T-helper 9 cell (primary cell): ENCODE data around the gene RIMKLB.
"Not testable (repeated sequence)": the region's sequence is repeated elsewhere in the genome, so short reads cannot be mapped to it uniquely, and the experiment has no call there.

ENCODE experiments used
- DNase-seq: peaks from one replicate; pipeline ENCODE4 v3.0.0-alpha.2; 2020

The RIMKLB gene

DNA sequence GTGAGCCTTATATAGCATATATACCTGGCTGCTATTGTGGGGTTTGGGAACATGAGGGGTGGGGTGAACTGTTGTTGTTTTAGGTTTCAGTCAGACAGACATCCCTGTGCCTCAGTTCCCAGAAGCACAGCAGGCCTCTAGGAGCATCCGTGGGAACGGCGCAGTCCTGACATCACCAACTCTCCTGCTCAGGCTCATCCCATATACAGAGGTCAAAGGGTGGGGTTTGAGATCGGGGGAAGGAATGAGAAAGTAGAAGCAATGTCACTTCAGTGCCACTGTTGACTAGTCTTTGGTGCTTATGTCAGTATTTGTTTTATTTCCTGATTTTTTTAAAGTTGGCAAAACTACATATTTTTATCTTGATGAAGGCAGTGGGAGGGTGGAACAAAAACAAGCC lies 81.5 kb downstream of the RIMKLB start:
- no peak for DNase-seq

- DNase-seq, result no peak
Measured at GRCh38 chr12:8779862-8780261, 82.1 kb downstream of the RIMKLB start.

GRCh38 chr12:8780389-8780788 lies 82.6 kb downstream of the RIMKLB start:
- DNase-seq, result no peak

DNA sequence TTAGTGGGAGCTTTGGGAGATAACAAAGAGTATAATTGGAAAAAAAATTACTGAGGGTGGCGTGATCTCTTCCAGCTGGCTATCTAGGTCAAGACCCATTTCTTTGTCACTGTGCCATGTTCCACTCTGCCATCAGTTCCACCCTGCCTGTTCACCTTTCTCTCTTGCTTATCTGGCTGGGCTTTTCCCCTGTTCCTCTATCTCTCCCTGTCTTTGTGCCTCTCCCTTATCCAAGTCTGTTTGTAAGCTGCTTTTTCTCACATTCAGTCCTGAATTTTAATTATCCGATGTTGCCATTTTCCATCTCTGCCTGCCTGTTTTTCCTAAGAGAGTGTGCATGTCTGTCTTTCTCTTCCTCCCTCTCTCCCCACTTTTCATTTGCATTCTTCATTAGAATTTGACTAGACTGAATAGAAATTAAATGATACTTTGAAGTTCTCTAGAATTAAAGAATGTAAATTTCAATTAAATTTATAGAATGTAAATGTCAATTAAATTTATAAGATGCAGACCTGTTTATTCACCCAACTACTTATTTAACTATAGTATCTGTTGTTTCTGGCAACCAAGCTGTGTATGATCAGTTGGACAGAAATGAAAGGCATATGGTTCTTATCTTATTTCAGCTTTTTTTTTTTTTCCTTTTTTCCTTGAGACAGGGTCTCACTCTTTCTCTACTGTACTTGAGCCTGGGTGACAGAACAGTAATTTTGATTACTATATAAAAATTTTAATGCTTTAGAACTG lies 83.8 kb downstream of the RIMKLB start:
- DNase-seq, result no peak

DNA sequence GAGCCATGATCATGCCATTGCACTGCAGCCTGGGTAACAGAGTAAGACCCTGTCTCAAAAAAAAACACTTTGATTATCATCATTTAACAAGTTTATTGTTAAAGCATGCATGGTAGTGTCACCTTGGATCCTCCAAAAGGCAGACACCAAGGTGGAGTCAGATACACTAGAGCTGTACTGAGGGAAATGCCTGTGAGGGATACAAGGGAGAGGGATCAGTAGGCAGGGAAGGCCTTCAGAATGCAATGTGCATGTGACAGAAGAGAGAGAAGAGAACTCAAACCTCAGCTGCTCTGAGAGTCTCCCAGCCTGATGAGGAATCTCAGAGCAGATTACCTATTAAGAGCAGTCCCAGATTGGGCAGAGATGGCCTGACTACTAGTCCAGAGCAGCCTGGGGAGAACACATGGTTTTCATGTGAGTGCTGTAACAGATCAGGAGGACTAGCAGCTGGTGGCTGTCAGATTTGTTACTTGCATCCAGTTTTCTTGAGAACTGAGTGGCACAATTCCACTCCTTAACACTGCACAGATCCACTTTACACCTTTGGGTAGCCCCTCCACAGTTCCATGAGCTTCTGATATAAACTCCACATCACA lies 86.6 kb downstream of the RIMKLB start:
- no peak for DNase-seq

DNA sequence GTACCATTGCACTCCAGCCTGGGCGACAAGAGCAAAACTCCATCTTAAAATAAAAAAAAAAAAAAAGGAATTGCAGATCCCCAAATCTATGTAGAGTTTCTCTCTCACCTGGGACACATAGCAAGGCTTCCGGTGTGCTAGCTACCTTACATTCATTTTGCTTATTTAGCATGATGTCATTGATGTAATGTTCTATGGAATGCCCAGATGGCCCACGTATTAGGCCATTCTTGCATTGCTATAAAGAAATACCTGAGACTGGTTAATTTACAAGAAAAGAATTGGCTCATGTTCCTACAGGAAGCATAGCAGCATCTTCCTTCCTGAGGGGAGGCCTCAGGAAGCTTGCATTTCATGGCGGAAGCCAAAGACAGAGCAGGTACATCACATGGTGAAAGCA lies 87.7 kb downstream of the RIMKLB start:
- DNase-seq, result no peak

DNA sequence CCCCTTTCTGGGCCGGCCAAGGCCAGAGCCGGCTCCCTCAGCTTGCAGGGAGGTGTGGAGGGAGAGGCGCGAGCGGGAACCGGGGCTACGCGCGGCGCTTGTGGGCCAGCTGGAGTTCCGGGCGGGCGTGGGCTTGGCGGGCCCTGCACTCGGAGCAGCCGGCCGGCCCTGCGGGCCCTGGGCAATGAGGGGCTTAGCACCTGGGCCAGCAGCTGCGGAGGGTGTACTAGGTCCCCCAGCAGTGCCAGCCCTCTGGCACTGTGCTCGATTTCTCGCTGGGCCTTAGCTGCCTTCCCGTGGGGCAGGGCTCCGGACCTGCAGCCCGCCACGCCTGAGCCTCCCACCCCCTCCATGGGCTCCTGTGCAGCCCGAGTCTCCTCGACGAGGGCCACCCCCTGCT lies 89.4 kb downstream of the RIMKLB start:
- DNase-seq, result not testable (repeated sequence)

DNA sequence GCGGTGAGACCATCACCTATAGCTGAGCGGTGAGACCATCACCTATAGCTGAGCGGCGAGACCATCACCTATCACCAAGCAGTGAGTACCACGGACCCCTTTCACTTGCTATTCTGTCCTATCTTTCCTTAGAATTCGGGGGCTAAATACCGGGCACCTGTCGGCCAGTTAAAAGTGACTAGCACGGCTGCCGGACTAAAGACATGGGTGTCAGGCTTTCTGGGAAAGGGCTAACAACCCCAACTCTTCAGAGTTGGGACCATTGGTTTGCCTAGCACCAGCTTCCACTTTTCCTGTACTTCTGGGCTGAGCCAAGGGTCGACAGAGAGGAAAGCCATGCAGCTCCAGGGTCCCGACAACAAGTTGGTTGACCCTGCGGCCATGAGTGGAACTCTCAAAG lies 90.9 kb downstream of the RIMKLB start:
- not testable (repeated sequence) for DNase-seq

DNA sequence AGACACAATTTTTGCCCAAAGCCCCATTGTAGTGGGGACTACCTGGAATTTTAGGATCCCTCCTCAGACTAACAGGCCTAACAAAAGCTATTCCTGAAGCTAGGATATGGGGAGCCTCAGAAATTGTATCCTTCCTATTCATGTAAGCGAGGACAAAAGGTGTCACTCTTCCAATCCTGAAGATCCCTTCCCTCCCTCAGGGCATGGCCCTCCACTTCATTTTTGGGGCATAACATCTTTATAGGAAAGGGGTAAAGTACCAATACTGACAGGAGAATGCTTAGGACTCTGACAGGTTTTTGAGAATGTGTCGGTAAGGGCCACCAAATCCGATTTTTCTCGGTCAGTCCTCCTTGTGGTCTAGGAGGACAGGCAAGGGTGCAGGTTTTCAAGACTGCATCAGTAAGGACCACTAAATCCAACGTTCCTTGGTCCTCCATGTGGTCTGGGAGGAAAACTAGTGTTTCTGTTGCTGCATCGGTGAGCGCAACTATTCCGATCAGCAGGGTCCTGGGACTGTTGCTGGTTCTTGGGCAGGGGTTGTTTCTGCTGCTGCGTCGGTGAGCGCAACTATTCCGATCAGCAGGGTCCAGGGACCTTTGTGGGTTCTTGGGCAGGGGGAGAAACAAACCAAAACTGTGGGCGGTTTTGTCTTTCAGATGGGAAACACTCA lies 91.7 kb downstream of the RIMKLB start:
- not testable (repeated sequence) for DNase-seq

DNA sequence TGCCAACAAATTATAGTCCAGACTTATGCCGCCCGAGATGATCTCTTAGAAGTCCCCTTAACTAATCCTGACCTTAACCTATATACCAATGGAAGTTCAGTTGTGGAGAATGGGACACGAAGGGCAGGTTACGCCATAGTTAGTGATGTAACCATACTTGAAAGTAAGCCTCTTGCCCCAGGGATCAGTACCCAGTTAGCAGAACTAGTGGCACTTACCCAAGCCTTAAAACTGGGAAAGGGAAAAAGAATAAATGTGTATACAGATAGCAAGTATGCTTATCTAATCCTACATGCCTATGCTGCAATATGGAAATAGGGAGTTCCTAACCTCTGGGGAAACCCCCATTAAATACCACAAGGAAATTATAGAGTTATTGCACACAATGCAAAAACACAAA lies 95.4 kb downstream of the RIMKLB start:
- not testable (repeated sequence) for DNase-seq

- DNase-seq, result not testable (repeated sequence)
Measured at GRCh38 chr12:8794611-8795010, 96.8 kb downstream of the RIMKLB start.

GRCh38 chr12:8796831-8797626 lies 99.2 kb downstream of the RIMKLB start:
- no peak for DNase-seq

GRCh38 chr12:8801213-8801612 lies 103.4 kb downstream of the RIMKLB start:
- DNase-seq, result not testable (repeated sequence)

GRCh38 chr12:8804833-8805232 lies 107.0 kb downstream of the RIMKLB start:
- not testable (repeated sequence) for DNase-seq

DNA sequence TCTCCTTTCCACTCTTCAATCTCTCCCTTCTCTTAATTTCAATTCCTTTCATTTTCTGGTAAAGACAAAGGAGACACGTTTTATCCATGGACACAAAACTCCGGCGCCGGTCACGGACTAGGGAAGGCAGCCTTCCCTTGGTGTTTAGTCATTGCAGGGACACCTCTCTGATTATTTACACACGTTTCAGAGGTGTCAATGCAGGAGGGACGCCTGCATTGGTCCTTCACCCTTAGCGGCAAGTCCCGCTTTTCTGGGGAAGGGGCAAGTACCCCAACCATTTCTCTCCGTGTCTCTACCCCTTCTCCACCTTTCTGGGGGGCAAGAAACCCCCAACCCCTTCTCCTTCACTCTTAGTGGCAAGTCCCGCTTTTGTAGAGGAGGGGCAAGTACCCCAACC lies 107.7 kb downstream of the RIMKLB start:
- not testable (repeated sequence) for DNase-seq

GRCh38 chr12:8807084-8807483 lies 109.3 kb downstream of the RIMKLB start:
- DNase-seq, result not testable (repeated sequence)

- not testable (repeated sequence) for DNase-seq
Measured at GRCh38 chr12:8810112-8810511, 112.3 kb downstream of the RIMKLB start.

GRCh38 chr12:8813572-8814357 lies 116.0 kb downstream of the RIMKLB start:
- DNase-seq, result no peak

GRCh38 chr12:8816448-8817050 lies 118.8 kb downstream of the RIMKLB start:
- DNase-seq, result no peak

DNA sequence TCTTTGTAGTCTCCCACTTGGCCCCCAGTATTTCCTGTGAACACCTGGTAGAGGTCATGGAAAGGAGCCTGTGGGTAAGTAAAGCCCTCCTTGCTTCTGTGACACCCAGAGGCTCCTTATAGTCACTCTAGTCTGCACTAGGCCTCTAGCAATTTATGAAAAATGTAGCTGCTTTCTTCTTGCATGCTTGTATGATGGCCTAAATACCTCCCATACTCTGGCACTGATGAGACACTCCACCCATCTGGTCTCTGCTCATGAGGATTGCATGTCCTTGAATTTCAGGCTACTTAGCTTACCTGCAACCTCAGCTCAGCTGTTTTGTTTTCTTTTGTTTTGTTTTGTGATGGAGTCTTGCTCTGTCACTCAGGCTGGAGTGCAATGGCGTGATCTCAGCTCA lies 120.1 kb downstream of the RIMKLB start:
- DNase-seq, result no peak

DNA sequence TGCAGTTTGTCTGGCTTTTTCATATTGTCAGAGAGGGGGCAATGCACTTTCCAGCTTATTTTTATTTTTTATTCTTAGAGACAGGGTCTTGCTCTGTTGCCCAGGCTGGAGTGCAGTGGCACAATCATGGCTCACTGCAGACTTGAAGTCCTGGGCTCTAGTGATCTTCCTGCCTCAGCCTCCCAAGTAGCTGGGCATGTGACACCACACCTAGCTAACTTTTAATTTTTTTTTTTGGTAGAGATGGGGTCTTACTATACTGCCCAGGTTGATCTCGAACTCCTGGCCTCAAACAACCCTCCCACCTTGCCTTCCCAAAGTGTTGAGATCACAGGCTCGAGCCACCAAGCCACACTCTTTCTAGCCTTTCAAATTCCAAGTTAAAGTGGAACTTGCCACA lies 120.7 kb downstream of the RIMKLB start:
- no peak for DNase-seq

GRCh38 chr12:8819666-8819980 lies 121.8 kb downstream of the RIMKLB start:
- DNase-seq, result no peak
